Testis (tissue), 3 donors: Measurements from ENCODE around the gene ADAMTS7. TPM values are rescaled to one million over a fixed set of nuclear protein-coding genes. Genes with fewer than 3 reads are reported as not detected.
"Not testable (repeated sequence)": the region's sequence is repeated elsewhere in the genome, so short reads cannot be mapped to it uniquely, and the experiment has no call there.

Experiments
- DNase-seq: peaks from one replicate; pipeline ENCODE4 v3.0.0-alpha.2; 2019
- H3K27ac ChIP-seq, 2 donors: fragments of 200-600 bp; sonication (generic); one replicate each; pipeline ENCODE4 v1.5.1; 2019
- H3K27me3 ChIP-seq: fragments of 200-600 bp; sonication (generic); one replicate; pipeline ENCODE4 v1.5.1; 2019
- H3K36me3 ChIP-seq: fragments of 200-600 bp; sonication (generic); one replicate; pipeline ENCODE4 v1.5.1; 2017; ENCODE audit warnings: low read depth; ENCODE audit errors: missing control alignments
- H3K4me1 ChIP-seq: fragments of 200-600 bp; sonication (generic); one replicate; pipeline ENCODE4 v1.5.1; 2019
- H3K4me3 ChIP-seq, 2 donors: fragments of 200-600 bp; sonication (generic); one replicate each; pipeline ENCODE4 v1.5.1; 2017 to 2019
- H3K9me3 ChIP-seq: fragments of 200-600 bp; sonication (generic); one replicate; pipeline ENCODE4 v1.5.1; 2017
- POLR2A ChIP-seq: fragments of 450-650 bp; IDR thresholded peaks from one replicate; pipeline ENCODE4 v1.6.1; 2017; ENCODE audit warnings: antibody characterized with exemption, mild to moderate bottlenecking, moderate library complexity
- WGBS, 2 donors: methylation state at CpG; one replicate each; pipeline ENCODE4 v1.1.5; 2018; 5-methylcytosine and 5-hydroxymethylcytosine counted together
- intact Hi-C: fragments of 100-400 bp; cut with DNase I; formaldehyde crosslinking; loops from one replicate; pipeline ENCODE4 v1.15.1; 2023; ENCODE audit warnings: low total_unique reads
- polyA plus RNA-seq: library from polyadenylated mRNA; stranded (reverse); fragments of 350-450 nt; fragmentation: Illumina TruSeq; extraction: RNeasy Lipid Tissue Mini Kit (QIAGEN cat#74804); gene quantifications from one replicate; pipeline ENCODE4 v1.2.3, GENCODE V29; 2014; ENCODE audit warnings: low read depth, low replicate concordance; ENCODE audit not compliant: insufficient read depth
- total RNA-seq, 2 donors: library from RNA; depleted of rRNA; stranded (reverse); fragments of >200 nt; gene quantifications; one replicate each; pipeline ENCODE4 v1.2.3, GENCODE V29; 2016
- TF ChIP-seq, protein P1 (sequence below), 3 experiments: fragments of 450-650 bp in 2 of 3; fragments of 200-600 bp in 1 of 3; sonication (generic) in 1 of 3; IDR thresholded peaks; one replicate each; pipeline ENCODE4 v1.5.1; 2016 to 2019; ENCODE audit warnings: antibody characterized with exemption in 3 of 3, mild to moderate bottlenecking in 2 of 3, moderate library complexity in 1 of 3

Gene ADAMTS7
- total and polyA plus RNA-seq, 3 donors from 2014 or later, result 5.7 to 11.9 (median 11.6) TPM

DNA sequence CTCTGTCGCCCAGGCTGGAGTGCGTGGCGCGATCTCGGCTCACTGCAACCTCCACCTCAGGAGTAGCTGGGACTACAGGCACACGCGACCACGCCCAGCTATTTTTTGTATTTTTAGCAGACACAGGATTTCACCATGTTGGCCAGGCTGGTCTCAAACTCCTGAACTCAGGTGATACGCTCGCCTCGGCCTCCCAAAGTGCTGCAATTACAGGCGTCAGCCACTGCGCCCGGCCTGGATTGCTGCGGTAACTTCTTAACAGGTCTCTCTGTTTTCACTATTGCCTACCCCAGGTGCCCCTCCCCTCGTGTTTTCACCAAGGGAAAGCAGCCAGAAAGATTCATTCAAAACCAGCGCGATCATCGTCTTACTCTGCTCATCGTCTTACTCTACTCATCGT is 10.5 kb downstream of the ADAMTS7 start:
- DNase-seq, result no peak
- H3K4me1 ChIP-seq, result no peaks in the 10 kb centered on the region
- no peaks in the 10 kb centered on the region for H3K9me3 ChIP-seq
- intact Hi-C loops, result no loop called here
- 69 to 71% methylated on average over 21 of the region's 21 CpGs for WGBS, 2 donors
- peak overlapping the region in 1 of 2 donors; percentile 34 for H3K4me3 ChIP-seq
- H3K36me3 ChIP-seq, result no peaks in the 10 kb centered on the region
- H3K27me3 ChIP-seq, result no peaks in the 10 kb centered on the region
- H3K27ac ChIP-seq, result no peak overlapping the region
- TF ChIP-seq POLR2A, result no peak
- TF ChIP-seq, protein P1, sequence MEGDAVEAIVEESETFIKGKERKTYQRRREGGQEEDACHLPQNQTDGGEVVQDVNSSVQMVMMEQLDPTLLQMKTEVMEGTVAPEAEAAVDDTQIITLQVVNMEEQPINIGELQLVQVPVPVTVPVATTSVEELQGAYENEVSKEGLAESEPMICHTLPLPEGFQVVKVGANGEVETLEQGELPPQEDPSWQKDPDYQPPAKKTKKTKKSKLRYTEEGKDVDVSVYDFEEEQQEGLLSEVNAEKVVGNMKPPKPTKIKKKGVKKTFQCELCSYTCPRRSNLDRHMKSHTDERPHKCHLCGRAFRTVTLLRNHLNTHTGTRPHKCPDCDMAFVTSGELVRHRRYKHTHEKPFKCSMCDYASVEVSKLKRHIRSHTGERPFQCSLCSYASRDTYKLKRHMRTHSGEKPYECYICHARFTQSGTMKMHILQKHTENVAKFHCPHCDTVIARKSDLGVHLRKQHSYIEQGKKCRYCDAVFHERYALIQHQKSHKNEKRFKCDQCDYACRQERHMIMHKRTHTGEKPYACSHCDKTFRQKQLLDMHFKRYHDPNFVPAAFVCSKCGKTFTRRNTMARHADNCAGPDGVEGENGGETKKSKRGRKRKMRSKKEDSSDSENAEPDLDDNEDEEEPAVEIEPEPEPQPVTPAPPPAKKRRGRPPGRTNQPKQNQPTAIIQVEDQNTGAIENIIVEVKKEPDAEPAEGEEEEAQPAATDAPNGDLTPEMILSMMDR (IDR thresholded peaks at IDR 0.05), result no peak

DNA sequence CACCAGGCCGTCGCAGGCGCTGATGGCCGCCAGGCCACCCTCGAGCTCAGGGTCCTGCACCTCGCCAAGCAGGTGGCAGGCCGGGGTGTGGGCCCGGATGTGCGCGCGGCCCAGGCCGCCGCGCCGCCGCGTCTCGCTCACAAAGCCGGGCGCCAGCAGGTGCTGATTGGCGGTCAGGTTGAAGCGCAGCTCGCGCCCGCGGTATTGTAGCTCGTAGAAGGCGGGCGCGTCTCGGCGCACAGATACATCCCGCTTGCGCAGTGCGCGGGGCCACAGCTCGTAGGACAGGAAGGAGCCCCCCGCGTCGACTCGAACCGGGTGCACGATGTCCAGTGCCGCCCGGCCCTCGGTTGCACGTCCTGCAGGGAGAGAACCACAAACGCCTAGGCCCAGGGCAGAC is 11.1 kb downstream of the ADAMTS7 start:
- no peaks in the 10 kb centered on the region for H3K36me3 ChIP-seq
- no peaks in the 10 kb centered on the region for H3K27me3 ChIP-seq
- no peaks in the 10 kb centered on the region for H3K9me3 ChIP-seq
- peak overlapping the region in 1 of 2 donors; percentile 34 for H3K4me3 ChIP-seq
- no peaks in the 10 kb centered on the region for H3K4me1 ChIP-seq
- DNase-seq, result peak; percentile 60
- no peak overlapping the region for H3K27ac ChIP-seq
- 69 to 76% methylated on average over 46 to 48 of the region's 48 CpGs for WGBS, 2 donors
- no peak for TF ChIP-seq POLR2A
- TF ChIP-seq, protein P1 (IDR thresholded peaks at IDR 0.05), result no peak
- intact Hi-C loops, result no loop called here

DNA sequence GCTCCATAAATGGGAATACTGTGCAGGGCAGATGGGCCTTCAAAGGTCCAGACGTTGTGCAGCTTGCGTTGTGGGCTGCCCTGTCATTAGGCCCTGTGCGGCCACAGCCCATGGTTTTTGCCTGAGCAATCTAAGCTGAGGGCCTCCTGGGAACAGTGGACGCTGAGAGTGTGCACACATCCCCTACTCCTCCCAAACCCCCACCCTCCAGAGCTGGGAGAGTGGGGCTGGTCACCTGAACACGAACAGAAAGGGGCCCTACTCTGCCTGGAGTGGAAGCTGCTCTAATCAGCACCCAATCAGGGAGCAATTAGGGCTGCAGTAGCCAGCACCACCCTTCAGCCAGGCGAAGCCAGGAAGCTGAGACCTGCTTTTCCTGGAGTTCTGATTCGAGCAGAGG is 12.2 kb downstream of the ADAMTS7 start:
- H3K4me1 ChIP-seq, H3K4me3 ChIP-seq, intact Hi-C loops, DNase-seq, H3K9me3 ChIP-seq, H3K36me3 ChIP-seq, H3K27me3 ChIP-seq, H3K27ac ChIP-seq: not testable (repeated sequence)
- WGBS, 2 donors, result 56 to 60% methylated on average over 1 to 2 of the region's 7 CpGs

DNA sequence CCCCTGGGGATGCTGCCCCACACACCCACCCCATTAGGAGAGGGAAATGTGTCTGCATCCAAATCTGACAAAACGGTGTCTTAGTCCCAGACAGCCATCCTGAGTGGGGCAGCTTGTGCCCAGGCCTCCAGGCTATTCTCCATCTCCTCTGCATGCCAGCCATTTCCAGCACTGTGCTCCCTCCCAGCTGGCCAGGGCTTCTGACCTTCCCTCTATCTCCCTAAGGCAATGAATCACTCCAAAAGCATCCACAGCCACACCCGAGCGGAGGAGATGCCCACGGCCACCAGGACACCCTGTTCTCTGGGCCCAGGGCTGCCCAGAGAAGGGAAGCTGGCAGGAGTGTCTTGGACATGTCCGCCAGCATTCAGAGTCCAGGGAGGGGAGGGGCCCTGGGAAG is 12.9 kb downstream of the ADAMTS7 start:
- 39 to 83% methylated on average over 1 to 5 of the region's 5 CpGs for WGBS, 2 donors
- H3K27ac ChIP-seq, intact Hi-C loops: not testable (repeated sequence)

DNA sequence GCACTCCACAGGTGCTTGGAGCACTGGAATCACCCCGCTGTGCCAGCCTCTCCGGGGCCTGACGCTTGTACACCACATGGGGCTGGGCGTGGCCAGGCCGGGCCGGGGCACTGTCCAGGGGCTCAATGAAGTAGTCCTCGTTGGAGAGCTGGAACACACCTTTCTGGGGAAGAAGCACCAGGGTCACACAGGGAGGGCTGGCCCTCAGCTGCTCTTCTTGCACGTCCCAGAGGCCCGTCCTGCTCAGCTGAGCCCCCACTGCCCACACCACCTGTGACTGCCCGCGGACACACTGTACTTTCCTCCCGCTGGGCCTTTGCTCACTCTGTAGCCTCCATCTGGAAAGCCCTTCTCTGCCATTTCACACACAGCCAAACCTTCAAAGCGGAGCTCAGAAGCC is 13.3 kb downstream of the ADAMTS7 start:
- intact Hi-C loops, result no loop called here
- no peaks in the 10 kb centered on the region for H3K4me1 ChIP-seq
- 81% methylated on average over 6 to 11 of the region's 13 CpGs for WGBS, 2 donors
- H3K27ac ChIP-seq, result no peak overlapping the region
- no peaks in the 10 kb centered on the region for H3K9me3 ChIP-seq
- no peak for DNase-seq
- H3K36me3 ChIP-seq, result no peaks in the 10 kb centered on the region
- H3K27me3 ChIP-seq, result no peaks in the 10 kb centered on the region
- H3K4me3 ChIP-seq, result no peak overlapping the region
- TF ChIP-seq, protein P1 (IDR thresholded peaks at IDR 0.05), result no peak
- no peak for TF ChIP-seq POLR2A

More for the DNA sequence above, 12.9 kb downstream of the ADAMTS7 start:
- not testable (repeated sequence) for H3K4me3 ChIP-seq, H3K4me1 ChIP-seq, H3K36me3 ChIP-seq, H3K27me3 ChIP-seq, H3K9me3 ChIP-seq
- peak; percentile 63 for DNase-seq

DNA sequence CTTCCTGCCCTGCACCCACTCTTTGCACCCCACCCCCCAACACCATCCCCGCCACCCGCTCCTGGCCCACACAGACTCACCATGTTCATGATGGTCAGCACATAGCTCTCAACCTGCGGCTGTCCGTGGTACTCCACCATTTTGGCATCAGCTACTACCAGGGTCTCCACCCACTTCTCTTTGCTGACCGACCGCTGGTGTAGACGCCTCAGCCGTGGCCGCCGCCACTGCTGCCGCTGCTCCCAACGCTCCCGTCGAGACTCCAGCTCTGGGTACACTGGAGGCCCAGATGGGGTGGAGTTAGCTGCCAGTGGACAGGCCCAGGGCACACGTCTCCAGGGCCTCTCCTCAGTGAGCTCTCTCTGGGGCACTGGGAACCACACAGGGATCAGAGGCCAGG is 14.8 kb downstream of the ADAMTS7 start:
- TF ChIP-seq POLR2A, result no peak
- TF ChIP-seq, protein P1 (IDR thresholded peaks at IDR 0.05), result no peak
- H3K9me3 ChIP-seq, result no peaks in the 10 kb centered on the region
- H3K36me3 ChIP-seq, result no peaks in the 10 kb centered on the region
- no peaks in the 10 kb centered on the region for H3K27me3 ChIP-seq
- H3K27ac ChIP-seq, result no peak overlapping the region
- no peak overlapping the region for H3K4me3 ChIP-seq
- 95 to 100% methylated on average over 2 to 15 of the region's 15 CpGs for WGBS, 2 donors
- H3K4me1 ChIP-seq, result no peaks in the 10 kb centered on the region
- no peak for DNase-seq
- intact Hi-C loops, result no loop called here
